T-helper 2 cell treated with Interferon-gamma antibody and Interleukin-4, amounts not matched to agents 5 μg/mL and 100 μg/mL, for 36 hours (primary cell): Measurements from ENCODE around the gene CAMLG.
"Not testable (repeated sequence)": the region's sequence is repeated elsewhere in the genome, so short reads cannot be mapped to it uniquely, and the experiment has no call there.

Experiments used
- DNase-seq: peaks from one replicate; pipeline ENCODE4 v3.0.0; 2021; ENCODE audit warnings: low spot score
- H3K27ac Mint-ChIP-seq: one replicate; pipeline ENCODE4 v1.8.0; 2021; ENCODE audit warnings: mild to moderate bottlenecking, mixed read lengths
- H3K27me3 Mint-ChIP-seq: one replicate; pipeline ENCODE4 v1.8.0; 2021; ENCODE audit warnings: low read depth, mixed read lengths
- H3K36me3 Mint-ChIP-seq: one replicate; pipeline ENCODE4 v1.8.0; 2021; ENCODE audit warnings: low read depth, mixed read lengths
- H3K4me1 Mint-ChIP-seq: one replicate; pipeline ENCODE4 v1.8.0; 2021; ENCODE audit warnings: low read depth, mixed read lengths
- H3K4me3 Mint-ChIP-seq: one replicate; pipeline ENCODE4 v1.8.0; 2022; ENCODE audit warnings: mild to moderate bottlenecking, moderate library complexity, mixed read lengths
- H3K9me3 Mint-ChIP-seq: one replicate; pipeline ENCODE4 v1.8.0; 2021; ENCODE audit warnings: mixed read lengths

The CAMLG gene

GRCh38 chr5:134738133-134738962, at the start of gene CAMLG:
TSS of gene CAMLG (plus strand) at chr5:134738548. CDS start at chr5:134738621, 73 bp downstream.
- Mint-ChIP-seq H3K9me3 (no peaks in the 10 kb centered on the region), H3K27ac (peak within 1 kb of the TSS; percentile 95), H3K36me3 (peaks cover 3% of the 10 kb centered on the region), H3K27me3 (no peaks in the 10 kb centered on the region), H3K4me3 (peak within 1 kb of the TSS; percentile 91), H3K4me1 (peaks cover 12% of the 10 kb centered on the region)
- DNase-seq: peak; percentile 98

GRCh38 chr5:134690144-134690543, 48.2 kb upstream of the CAMLG start:
- not testable (repeated sequence) for H3K4me1 Mint-ChIP-seq, H3K9me3 Mint-ChIP-seq, H3K27me3 Mint-ChIP-seq, DNase-seq, H3K27ac Mint-ChIP-seq, H3K4me3 Mint-ChIP-seq
- peaks cover 60% of the 10 kb centered on the region for H3K36me3 Mint-ChIP-seq

- Mint-ChIP-seq H3K27ac (no peak overlapping the region), H3K4me1 (no peaks in the 10 kb centered on the region), H3K4me3 (no peak overlapping the region), H3K27me3 (no peaks in the 10 kb centered on the region), H3K9me3 (no peaks in the 10 kb centered on the region), H3K36me3 (peaks cover 47% of the 10 kb centered on the region)
- no peak for DNase-seq
Observed at GRCh38 chr5:134692722-134693121, 45.6 kb upstream of the CAMLG start.

- H3K9me3 Mint-ChIP-seq: no peaks in the 10 kb centered on the region
- H3K27me3 Mint-ChIP-seq: no peaks in the 10 kb centered on the region
- H3K4me3 Mint-ChIP-seq: no peak overlapping the region
- H3K27ac Mint-ChIP-seq: no peak overlapping the region
- peaks cover 34% of the 10 kb centered on the region for H3K36me3 Mint-ChIP-seq
- H3K4me1 Mint-ChIP-seq: no peaks in the 10 kb centered on the region
- no peak for DNase-seq
Observed at GRCh38 chr5:134708301-134708700, 30.0 kb upstream of the CAMLG start.

GRCh38 chr5:134714120-134714519, 24.2 kb upstream of the CAMLG start:
- Mint-ChIP-seq H3K9me3 (no peaks in the 10 kb centered on the region), H3K4me1 (no peaks in the 10 kb centered on the region), H3K27me3 (no peaks in the 10 kb centered on the region), H3K4me3 (no peak overlapping the region), H3K27ac (no peak overlapping the region), H3K36me3 (peaks cover 35% of the 10 kb centered on the region)
- DNase-seq: no peak

- Mint-ChIP-seq H3K27ac (no peak overlapping the region), H3K9me3 (no peaks in the 10 kb centered on the region), H3K4me3 (no peak overlapping the region), H3K27me3 (no peaks in the 10 kb centered on the region), H3K36me3 (peaks cover 35% of the 10 kb centered on the region), H3K4me1 (no peaks in the 10 kb centered on the region)
- DNase-seq: no peak
Observed at GRCh38 chr5:134714541-134714940, 23.8 kb upstream of the CAMLG start.

DNA sequence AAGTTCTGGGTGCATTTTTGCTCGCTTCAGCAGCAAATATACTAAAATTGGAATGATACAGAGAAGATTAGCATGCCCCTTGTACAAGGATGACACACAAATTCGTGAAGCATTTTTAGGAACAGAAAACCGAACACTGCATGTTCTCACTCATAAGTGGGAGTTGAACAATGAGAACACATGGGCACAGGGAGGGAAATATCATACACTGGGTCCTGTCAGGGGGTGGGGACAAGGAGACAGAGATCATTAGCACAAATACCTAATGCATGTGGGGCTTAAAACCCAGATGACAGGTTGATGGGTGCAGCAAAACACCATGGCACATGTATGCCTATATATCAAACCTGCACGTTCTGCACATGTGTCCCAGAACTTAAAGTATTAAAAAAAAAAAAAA, 22.9 kb upstream of the CAMLG start:
- not testable (repeated sequence) for DNase-seq, H3K4me3 Mint-ChIP-seq, H3K27ac Mint-ChIP-seq, H3K9me3 Mint-ChIP-seq, H3K4me1 Mint-ChIP-seq, H3K27me3 Mint-ChIP-seq
- H3K36me3 Mint-ChIP-seq: peaks cover 34% of the 10 kb centered on the region

- Mint-ChIP-seq H3K36me3 (peaks cover 18% of the 10 kb centered on the region), H3K9me3 (no peaks in the 10 kb centered on the region), H3K27me3 (no peaks in the 10 kb centered on the region), H3K4me3 (no peak overlapping the region), H3K4me1 (no peaks in the 10 kb centered on the region), H3K27ac (no peak overlapping the region)
- no peak for DNase-seq
Observed at GRCh38 chr5:134724872-134725271, 13.5 kb upstream of the CAMLG start.

DNA sequence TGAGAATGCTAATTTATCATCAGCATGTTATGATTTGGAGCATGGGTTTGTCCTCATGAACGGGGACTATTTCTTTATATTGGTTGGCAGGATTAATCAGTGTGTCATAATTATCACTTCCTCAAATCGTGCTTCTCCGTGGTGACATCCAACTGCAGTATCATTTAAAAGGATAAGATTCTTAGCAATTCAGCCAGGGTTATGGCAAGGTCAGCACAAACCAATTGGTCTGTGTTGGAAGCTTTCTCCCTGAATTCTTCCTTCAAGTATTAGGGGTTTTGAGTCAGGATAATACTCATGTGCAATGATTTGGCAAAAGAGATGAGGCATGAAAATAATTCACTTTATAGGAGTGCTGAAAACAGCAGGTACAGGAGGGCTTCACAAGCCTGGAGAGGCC, 5.5 kb upstream of the CAMLG start:
- Mint-ChIP-seq H3K27ac (no peak overlapping the region), H3K27me3 (no peaks in the 10 kb centered on the region), H3K4me1 (peaks cover 1% of the 10 kb centered on the region), H3K4me3 (no peak overlapping the region), H3K9me3 (no peaks in the 10 kb centered on the region), H3K36me3 (no peaks in the 10 kb centered on the region)
- DNase-seq: no peak

GRCh38 chr5:134735243-134735642, 3.1 kb upstream of the CAMLG start:
- Mint-ChIP-seq H3K4me3 (no peak overlapping the region), H3K4me1 (peaks cover 10% of the 10 kb centered on the region), H3K9me3 (no peaks in the 10 kb centered on the region), H3K36me3 (no peaks in the 10 kb centered on the region), H3K27me3 (no peaks in the 10 kb centered on the region), H3K27ac (no peak overlapping the region)
- DNase-seq: no peak

DNA sequence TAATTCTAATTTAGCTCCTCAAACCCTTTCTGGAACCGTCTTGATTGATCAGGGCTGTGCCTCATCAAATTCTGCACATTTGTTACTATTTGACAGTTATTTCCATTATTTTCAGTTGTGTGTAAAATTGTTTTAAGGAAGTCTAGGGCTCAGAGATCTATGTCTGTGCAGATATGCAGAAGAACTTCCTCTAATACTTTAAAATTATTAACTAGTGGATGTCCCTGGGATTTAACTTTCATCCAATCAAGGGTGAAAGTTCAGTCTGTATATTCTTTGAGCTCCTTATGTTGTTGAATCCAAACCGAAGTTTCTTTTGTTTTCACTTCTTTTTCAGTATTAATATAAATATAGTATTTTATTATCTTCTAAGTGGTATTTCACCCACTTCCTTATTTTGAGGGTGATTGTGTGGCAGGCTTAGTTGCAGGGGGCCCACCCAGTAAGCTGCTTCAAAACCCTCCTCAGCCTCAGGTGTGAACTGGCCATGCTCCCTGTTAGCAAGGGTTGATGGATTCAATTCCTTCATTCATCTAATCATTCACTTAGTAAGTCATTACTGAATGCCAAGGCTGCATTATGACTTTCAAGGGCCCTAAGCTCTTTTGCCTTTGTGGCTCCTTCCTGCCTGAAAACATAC, 2.1 kb upstream of the CAMLG start:
- Mint-ChIP-seq H3K27me3 (no peaks in the 10 kb centered on the region), H3K36me3 (peaks cover 2% of the 10 kb centered on the region), H3K9me3 (no peaks in the 10 kb centered on the region), H3K4me3 (no peak overlapping the region), H3K4me1 (peaks cover 9% of the 10 kb centered on the region), H3K27ac (no peak overlapping the region)
- DNase-seq: no peak

DNA sequence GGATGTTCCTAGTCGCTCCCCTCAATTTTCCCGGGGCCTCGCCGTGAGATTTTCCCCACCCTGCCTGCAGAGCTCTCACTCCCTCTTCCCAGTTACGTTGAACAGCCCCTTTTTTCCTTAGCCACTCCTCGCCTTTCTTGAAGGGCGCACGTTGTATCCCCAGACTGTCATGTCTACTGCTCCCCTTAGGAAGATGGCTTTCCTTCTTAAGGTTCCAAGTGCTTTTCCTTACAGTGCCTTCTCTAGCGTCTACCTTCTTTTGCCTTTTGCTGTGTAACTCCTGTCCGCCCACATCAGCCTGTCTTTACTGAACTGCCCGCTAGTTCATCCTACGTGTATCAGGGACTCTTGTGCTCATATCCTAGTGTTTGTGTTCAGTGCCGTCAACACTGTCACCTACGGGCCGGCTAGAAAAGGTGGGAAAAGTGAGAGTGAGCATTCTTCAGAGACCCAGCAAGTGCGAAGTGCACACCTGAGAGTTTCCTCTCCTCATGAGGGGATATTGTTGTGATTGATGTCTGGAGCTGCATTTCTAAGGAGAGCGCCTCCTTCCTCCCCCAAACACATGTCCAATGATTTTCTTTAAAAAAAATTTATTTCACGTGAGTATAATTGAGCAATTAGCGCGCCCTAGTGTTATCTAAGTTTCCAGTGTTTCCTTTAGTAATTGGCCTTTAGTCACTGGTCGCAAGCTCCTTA, 764 bp downstream of the CAMLG start:
- peaks cover 3% of the 10 kb centered on the region for H3K36me3 Mint-ChIP-seq
- peak overlapping the region; percentile 91 for H3K4me3 Mint-ChIP-seq
- H3K9me3 Mint-ChIP-seq: no peaks in the 10 kb centered on the region
- H3K27me3 Mint-ChIP-seq: no peaks in the 10 kb centered on the region
- peak; percentile 39 for DNase-seq
- H3K4me1 Mint-ChIP-seq: peaks cover 12% of the 10 kb centered on the region
- H3K27ac Mint-ChIP-seq: peak overlapping the region; percentile 95

GRCh38 chr5:134741052-134741451, 2.7 kb downstream of the CAMLG start:
- no peak overlapping the region for H3K4me3 Mint-ChIP-seq
- H3K36me3 Mint-ChIP-seq: peaks cover 3% of the 10 kb centered on the region
- no peaks in the 10 kb centered on the region for H3K27me3 Mint-ChIP-seq
- H3K4me1 Mint-ChIP-seq: peaks cover 12% of the 10 kb centered on the region
- H3K9me3 Mint-ChIP-seq: no peaks in the 10 kb centered on the region
- H3K27ac Mint-ChIP-seq: no peak overlapping the region
- no peak for DNase-seq

DNA sequence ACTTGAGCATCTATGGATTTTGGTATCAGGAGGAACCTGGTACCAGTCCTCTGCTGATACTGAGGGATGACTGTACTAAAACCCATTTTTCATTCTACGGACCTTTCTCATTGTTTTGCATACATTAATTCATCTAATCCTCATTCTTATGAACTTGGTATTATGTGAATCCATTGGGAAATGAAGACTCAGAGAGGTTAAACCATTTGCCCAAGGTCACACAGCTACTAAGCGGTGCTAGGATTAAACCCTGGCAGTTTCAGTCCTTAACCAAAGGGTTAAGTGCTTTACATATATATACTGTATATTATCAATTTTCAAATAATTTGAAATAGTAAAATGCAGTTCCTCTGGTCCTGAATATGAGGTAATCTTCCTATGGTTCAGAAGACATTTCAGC, 3.8 kb downstream of the CAMLG start:
- no peak for DNase-seq
- no peaks in the 10 kb centered on the region for H3K27me3 Mint-ChIP-seq
- no peak overlapping the region for H3K4me3 Mint-ChIP-seq
- no peaks in the 10 kb centered on the region for H3K9me3 Mint-ChIP-seq
- H3K27ac Mint-ChIP-seq: no peak overlapping the region
- H3K4me1 Mint-ChIP-seq: peaks cover 12% of the 10 kb centered on the region
- H3K36me3 Mint-ChIP-seq: peaks cover 3% of the 10 kb centered on the region
